ENCODE results near the gene SPG7. TPM values are rescaled to one million over a fixed set of nuclear protein-coding genes. Genes with fewer than 3 reads are reported as not detected.

Gene SPG7
- total RNA-seq, 1 donor from 2014 or later = 122 TPM

- Histone ChIP-seq H2AFZ (replicated peaks) (no peak overlapping the region), H3K9me3 (ENCODE audit: low read depth) (no peaks in the 10 kb centered on the region), H3K4me3 (no peak overlapping the region), H3K4me1 (peaks cover 58% of the 10 kb centered on the region), H3F3A (ENCODE audit: low read depth) (peaks cover 19% of the 10 kb centered on the region), H3K27ac (peak overlapping the region; percentile 4), H4K20me1 (ENCODE audit: low read depth) (peaks cover 84% of the 10 kb centered on the region), H3K27me3 (no peaks in the 10 kb centered on the region), H3K36me3 (no peaks in the 10 kb centered on the region), H3K9ac (no peak overlapping the region), H3K79me2 (ENCODE audit: low read depth) (peaks cover 93% of the 10 kb centered on the region), H3K4me2 (peak overlapping the region; percentile 20)
- peaks cover 66% of the 10 kb centered on the region for H3K4me1 Mint-ChIP-seq
- no peak overlapping the region for H3K4me3 Mint-ChIP-seq
- peak overlapping the region; percentile 67 for H3K27ac Mint-ChIP-seq
- H3K36me3 Mint-ChIP-seq = peaks cover 10% of the 10 kb centered on the region
- no peak for DNase-seq (ENCODE audit: low spot score)
- no peak for TF ChIP-seq EZH2phosphoT487 (IDR thresholded peaks at IDR 0.05)
- no peak for TF ChIP-seq EZH2 (IDR thresholded peaks at IDR 0.05)
- TF ChIP-seq CTCF (IDR thresholded peaks at IDR 0.05) = no peak
- H3K9me3 Mint-ChIP-seq = no peaks in the 10 kb centered on the region
- H3K27me3 Mint-ChIP-seq (ENCODE audit: insufficient read depth, low read depth) = peaks cover 3% of the 10 kb centered on the region
These were observed 22.4 kb upstream of the SPG7 start for GRCh38 chr16:89485701-89486246.

DNA sequence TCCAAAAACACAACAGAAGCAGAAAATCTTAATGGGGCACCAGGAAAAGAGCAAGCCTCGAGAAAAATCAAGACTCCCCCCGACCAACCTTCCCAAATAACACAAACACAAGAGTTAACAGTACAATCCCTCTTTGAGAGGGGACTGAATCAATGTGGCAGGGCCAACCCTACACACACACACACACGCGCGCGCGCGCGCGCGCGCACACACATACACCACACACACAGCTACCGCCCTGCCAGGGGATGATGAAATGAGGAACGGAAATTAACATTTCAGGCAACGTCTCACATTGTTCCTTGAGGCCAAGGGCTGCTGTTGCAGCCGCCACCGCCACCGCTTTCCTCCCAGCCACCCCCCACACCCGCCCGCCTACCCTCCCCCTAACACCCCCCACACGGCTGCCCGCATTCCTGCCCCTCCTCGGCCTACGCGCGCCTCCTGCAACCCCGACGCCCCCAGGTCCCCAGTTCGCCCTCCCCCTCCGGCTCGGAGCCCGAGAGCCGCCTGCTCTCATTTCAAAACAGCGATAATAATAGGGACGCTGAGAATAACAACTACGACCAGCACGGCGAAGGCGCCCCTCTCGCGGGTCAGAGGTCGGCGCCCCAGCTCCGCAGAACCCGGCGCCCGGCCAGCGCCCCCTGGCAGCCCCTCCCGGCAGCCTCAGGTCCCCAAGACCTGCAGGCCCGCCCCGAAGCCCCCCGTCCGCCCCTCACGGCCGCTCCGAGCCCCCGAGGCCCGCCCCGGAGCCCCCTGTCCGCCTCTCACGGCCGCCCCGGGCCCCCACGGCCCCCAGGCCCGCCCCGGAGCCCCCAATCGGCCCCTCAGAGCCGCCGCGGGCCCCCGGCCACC lies 18.9 kb upstream of the SPG7 start:
- H3K4me3 Mint-ChIP-seq = peak overlapping the region; percentile 99
- H3K36me3 ChIP-seq = no peaks in the 10 kb centered on the region
- no peak overlapping the region for H2AFZ ChIP-seq (replicated peaks)
- H3K4me2 ChIP-seq = peak overlapping the region; percentile 84
- H3K4me1 Mint-ChIP-seq = peaks cover 64% of the 10 kb centered on the region
- no peaks in the 10 kb centered on the region for H3K27me3 ChIP-seq
- peak overlapping the region; percentile 67 for H3K27ac ChIP-seq
- DNase-seq (ENCODE audit: low spot score) = peak; percentile 86
- H3K27ac Mint-ChIP-seq = peak overlapping the region; percentile 96
- peaks cover 7% of the 10 kb centered on the region for H3K27me3 Mint-ChIP-seq (ENCODE audit: insufficient read depth, low read depth)
- H3K4me1 ChIP-seq = peaks cover 42% of the 10 kb centered on the region
- peaks cover 21% of the 10 kb centered on the region for H3F3A ChIP-seq (ENCODE audit: low read depth)
- H3K36me3 Mint-ChIP-seq = peaks cover 8% of the 10 kb centered on the region
- peaks cover 73% of the 10 kb centered on the region for H3K79me2 ChIP-seq (ENCODE audit: low read depth)
- no peak for TF ChIP-seq EZH2phosphoT487 (IDR thresholded peaks at IDR 0.05)
- TF ChIP-seq CTCF (IDR thresholded peaks at IDR 0.05) = peak; percentile 44
- peaks cover 53% of the 10 kb centered on the region for H4K20me1 ChIP-seq (ENCODE audit: low read depth)
- H3K9ac ChIP-seq = peak overlapping the region; percentile 87
- H3K9me3 ChIP-seq (ENCODE audit: low read depth) = no peaks in the 10 kb centered on the region
- H3K4me3 ChIP-seq = peak overlapping the region; percentile 64
- no peaks in the 10 kb centered on the region for H3K9me3 Mint-ChIP-seq

- H3K27ac Mint-ChIP-seq = no peak overlapping the region
- H3K4me3 Mint-ChIP-seq = no peak overlapping the region
- Histone ChIP-seq H3K9ac (peak overlapping the region; percentile 87), H3K79me2 (ENCODE audit: low read depth) (peaks cover 66% of the 10 kb centered on the region), H3K4me1 (peaks cover 36% of the 10 kb centered on the region), H3K27me3 (no peaks in the 10 kb centered on the region), H4K20me1 (ENCODE audit: low read depth) (peaks cover 49% of the 10 kb centered on the region), H2AFZ (replicated peaks) (no peak overlapping the region), H3F3A (ENCODE audit: low read depth) (peaks cover 21% of the 10 kb centered on the region), H3K4me3 (peak overlapping the region; percentile 64), H3K27ac (peak overlapping the region; percentile 67), H3K36me3 (no peaks in the 10 kb centered on the region), H3K4me2 (peak overlapping the region; percentile 84), H3K9me3 (ENCODE audit: low read depth) (no peaks in the 10 kb centered on the region)
- DNase-seq (ENCODE audit: low spot score) = no peak
- peaks cover 8% of the 10 kb centered on the region for H3K36me3 Mint-ChIP-seq
- H3K9me3 Mint-ChIP-seq = no peaks in the 10 kb centered on the region
- peaks cover 61% of the 10 kb centered on the region for H3K4me1 Mint-ChIP-seq
- TF ChIP-seq EZH2phosphoT487 (IDR thresholded peaks at IDR 0.05) = no peak
- TF ChIP-seq CTCF (IDR thresholded peaks at IDR 0.05) = no peak
- TF ChIP-seq EZH2 (IDR thresholded peaks at IDR 0.05) = no peak
- peaks cover 7% of the 10 kb centered on the region for H3K27me3 Mint-ChIP-seq (ENCODE audit: insufficient read depth, low read depth)
These were observed 18.2 kb upstream of the SPG7 start for GRCh38 chr16:89489898-89490438.
